HL-60 (cell line): ENCODE data around the gene GPR4.

ENCODE experiments used
- CTCF ChIP-seq: IDR thresholded peaks from one replicate; pipeline ENCODE4 v1.5.1; 2011; ENCODE audit warnings: low read length, control low read depth, inconsistent platforms; ENCODE audit not compliant: insufficient read depth
- REST ChIP-seq: IDR thresholded peaks from 2 replicates; pipeline ENCODE4 v1.6.1; 2012; ENCODE audit warnings: low read depth; ENCODE audit not compliant: insufficient replicate concordance
- SPI1 ChIP-seq: IDR thresholded peaks from 2 replicates; pipeline ENCODE4 v1.6.1; 2012; ENCODE audit warnings: low read depth, mild to moderate bottlenecking, borderline replicate concordance

GRCh38 chr19:45607071-45608029 lies 5.3 kb upstream of the GPR4 start:
- TF ChIP-seq REST (no peak), CTCF (peak; percentile 60), SPI1 (0 out of 2 replicates have a peak, but pooled peaks have one; percentile 17)
